HG02623 (cell line): ENCODE measurements around the gene SRGAP2B.
A peak's percentile ranks its signal among the peaks of the same experiment; 100 is the strongest.
"Not testable (repeated sequence)": the region's sequence is repeated elsewhere in the genome, so short reads cannot be mapped to it uniquely, and the experiment has no call there.

ENCODE experiments used
- ATAC-seq: cut with Tn5 transposase; IDR thresholded peaks from one replicate; pipeline ENCODE4 v1.9.1; 2021; ENCODE audit warnings: moderate library complexity; ENCODE audit not compliant: unreplicated experiment

Gene SRGAP2B

GRCh38 chr1:144960929-144961488 is 134.1 kb downstream of the SRGAP2B start:
- not testable (repeated sequence) for ATAC-seq

- ATAC-seq, result not testable (repeated sequence)
Measured at GRCh38 chr1:144948390-144948789, 146.7 kb downstream of the SRGAP2B start.

- ATAC-seq, result not testable (repeated sequence)
Measured at GRCh38 chr1:144947495-144947894, 147.6 kb downstream of the SRGAP2B start.

DNA sequence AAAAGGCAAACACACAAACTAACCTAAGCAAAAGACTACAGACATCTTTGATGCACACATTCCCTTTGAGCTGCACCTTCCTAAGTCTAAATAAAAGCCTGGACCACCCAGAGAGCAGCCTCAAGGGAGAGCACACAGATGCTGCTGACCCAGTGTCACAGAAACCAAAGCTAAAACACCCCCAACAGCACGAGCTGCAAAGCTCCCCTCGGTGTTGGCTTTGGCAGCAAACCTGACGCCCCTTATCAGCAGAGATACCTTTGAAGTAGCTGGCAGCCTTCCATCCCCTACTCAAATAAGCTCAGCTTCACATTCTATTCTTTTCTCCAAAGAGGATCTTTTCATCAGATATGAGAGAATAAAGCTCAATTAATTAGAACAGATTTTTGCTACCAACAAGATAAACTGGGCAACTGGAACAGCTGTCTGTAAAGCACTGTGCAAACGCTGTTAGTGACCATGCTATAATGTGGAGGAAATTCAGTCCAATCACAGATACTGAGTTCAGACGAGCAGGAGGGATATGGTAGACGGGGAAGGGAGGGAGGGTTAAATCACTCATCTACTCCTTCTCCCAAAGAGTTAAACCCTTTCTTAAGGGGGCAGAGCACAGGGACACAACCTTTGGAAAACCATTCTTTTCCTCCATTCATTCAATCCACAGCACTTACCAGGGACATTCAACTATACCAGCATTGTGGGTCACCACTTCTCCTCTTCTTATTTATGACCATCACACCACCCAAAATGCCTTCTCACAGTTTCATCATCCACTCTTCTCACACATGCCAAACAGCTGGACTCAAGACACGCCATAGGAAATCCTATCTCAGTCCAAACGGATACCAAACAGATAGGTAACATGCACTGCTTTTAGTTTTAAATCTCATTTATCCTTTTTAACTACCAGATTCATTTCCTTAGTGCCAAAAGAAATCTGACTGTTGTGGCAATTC is 148.3 kb downstream of the SRGAP2B start:
- ATAC-seq, result not testable (repeated sequence)

GRCh38 chr1:144941710-144942109 is 153.4 kb downstream of the SRGAP2B start:
- not testable (repeated sequence) for ATAC-seq

DNA sequence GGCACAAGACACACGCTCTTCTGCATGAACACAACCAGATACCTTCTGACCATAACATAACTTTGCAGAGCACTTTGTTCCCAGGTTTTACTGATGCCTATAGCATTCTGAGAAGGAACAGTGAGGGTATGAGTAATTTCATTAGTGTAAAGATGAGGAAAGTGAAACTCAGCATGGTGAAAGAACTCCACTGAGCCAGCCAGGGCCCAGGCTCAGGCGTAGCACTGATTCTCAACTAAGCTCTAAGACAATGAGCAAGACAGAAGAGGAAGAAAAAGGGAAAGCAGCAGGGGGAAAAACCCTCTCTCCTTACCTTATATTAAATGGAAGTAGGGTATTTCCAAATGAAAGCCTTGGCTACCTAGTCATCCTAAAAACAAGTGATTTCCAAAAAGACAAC is 155.1 kb downstream of the SRGAP2B start:
- peak; percentile 58 for ATAC-seq

GRCh38 chr1:144938627-144939026 is 156.5 kb downstream of the SRGAP2B start:
- ATAC-seq, result not testable (repeated sequence)

DNA sequence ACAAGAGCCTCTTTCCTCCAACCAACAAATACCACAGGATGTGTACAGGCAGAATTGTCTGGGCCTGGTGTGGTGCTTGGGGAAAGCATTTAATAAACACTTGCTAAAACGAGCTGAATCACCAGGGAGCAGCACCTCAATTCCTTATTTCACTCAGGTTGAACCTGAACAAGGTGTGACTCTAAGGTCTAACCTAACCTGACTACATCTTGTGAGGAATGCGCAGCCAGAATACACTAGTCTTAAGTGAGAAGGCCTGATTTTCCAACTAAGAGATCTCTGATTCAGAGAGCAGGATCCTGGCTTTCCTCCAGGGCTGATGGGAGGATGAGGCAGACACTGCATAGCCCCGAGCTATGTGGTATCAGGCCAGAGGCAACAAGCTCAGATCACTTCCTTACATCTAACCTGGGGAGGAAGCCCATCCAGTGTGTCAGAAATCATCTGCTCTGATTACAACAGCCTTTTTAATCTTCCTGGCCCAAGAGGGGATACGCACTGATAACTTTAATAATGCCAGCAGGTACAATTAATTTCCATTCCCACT is 158.9 kb downstream of the SRGAP2B start:
- not testable (repeated sequence) for ATAC-seq

GRCh38 chr1:144935310-144935709 is 159.8 kb downstream of the SRGAP2B start:
- ATAC-seq, result not testable (repeated sequence)

- not testable (repeated sequence) for ATAC-seq
Measured at GRCh38 chr1:144933014-144933413, 162.1 kb downstream of the SRGAP2B start.

- ATAC-seq, result not testable (repeated sequence)
Measured at GRCh38 chr1:144932153-144932552, 163.0 kb downstream of the SRGAP2B start.

DNA sequence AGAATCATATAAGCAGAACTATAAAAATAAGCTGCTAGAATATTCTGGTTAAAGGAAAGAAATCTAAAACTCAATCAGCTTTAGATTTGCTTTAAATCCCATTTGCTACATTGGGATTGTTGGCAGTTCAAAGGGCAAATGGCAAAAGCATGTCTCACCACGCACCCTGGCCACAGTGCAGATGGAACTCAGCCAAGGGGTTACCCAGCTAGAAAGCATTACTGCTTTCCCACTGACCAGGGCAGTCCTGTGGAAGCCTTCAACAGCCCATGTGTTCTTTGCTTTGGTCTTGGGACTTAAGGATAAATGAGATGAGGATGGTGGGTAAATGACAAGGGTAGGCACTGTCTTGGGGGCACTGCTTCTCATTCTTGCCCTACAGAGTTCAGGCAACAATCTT is 163.6 kb downstream of the SRGAP2B start:
- ATAC-seq, result not testable (repeated sequence)

DNA sequence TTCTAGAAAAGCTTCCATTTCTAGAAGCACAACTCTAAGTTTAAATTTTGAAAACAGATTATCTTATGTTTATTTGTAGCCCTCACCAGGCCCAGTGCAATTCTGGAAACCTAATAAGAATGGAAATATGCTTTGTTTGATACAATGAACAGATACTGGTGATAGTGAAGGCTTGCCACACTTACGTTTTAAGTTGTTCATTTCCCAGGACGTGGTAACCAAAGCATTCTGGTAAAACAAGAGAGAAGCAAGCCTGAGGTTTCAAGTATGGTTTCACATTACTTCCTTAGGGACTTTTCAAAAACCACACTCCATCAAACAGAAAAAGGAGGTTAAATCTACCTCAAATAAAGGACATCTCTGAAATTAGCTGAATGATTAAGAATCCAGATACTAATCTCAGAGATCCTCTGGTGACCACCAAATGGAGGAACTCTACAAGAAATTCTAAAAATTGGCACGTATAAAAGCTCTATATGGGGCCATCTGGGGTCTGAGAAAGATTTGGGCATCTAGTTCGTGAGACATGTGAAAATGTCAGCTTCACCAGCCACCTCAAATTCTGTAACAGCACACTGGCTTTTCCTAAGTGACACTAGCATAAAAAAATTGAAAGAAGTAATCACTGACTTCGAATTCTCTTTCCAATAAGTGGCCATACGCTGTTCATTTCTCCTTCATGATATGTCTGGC is 164.9 kb downstream of the SRGAP2B start:
- ATAC-seq, result not testable (repeated sequence)

DNA sequence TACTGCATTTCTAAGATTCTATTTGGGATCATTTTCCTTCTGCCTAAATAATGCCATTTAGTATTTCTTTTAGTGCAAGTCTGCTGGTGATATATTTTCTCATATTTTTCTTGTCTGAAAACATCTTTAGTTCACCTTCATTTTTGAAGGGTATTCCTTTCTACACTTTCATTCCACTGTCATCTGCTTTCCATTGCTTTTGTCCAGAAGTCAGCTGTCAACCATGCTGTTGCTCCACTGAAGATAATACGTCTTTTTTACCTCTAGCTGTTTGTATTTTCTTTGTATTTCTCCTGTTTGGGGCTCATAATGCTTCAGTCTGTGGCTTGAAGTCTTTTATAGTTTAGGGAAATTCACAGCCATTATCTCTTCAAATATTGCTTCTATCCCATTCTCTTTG is 167.8 kb downstream of the SRGAP2B start:
- not testable (repeated sequence) for ATAC-seq

DNA sequence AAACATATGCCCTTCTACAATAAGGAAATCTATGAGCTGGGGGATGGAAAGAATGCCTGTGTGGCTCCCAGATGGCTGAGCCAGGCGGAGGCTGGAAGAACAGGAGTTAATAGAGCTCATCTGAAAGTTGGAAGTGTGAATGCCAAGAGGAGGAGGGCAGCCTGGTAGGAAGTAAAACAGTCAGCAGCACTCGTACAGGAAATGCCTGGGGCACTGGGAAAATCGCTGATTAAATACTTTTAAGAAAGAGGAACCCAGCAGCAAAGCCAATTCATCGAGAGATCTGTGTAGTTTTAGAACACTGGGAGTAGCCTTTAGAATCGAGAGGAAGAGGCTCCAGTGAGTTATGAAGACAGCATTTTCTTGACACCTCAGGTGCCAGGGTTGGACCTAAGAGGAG is 171.5 kb downstream of the SRGAP2B start:
- not testable (repeated sequence) for ATAC-seq

GRCh38 chr1:144922785-144923184 is 172.3 kb downstream of the SRGAP2B start:
- ATAC-seq, result not testable (repeated sequence)

DNA sequence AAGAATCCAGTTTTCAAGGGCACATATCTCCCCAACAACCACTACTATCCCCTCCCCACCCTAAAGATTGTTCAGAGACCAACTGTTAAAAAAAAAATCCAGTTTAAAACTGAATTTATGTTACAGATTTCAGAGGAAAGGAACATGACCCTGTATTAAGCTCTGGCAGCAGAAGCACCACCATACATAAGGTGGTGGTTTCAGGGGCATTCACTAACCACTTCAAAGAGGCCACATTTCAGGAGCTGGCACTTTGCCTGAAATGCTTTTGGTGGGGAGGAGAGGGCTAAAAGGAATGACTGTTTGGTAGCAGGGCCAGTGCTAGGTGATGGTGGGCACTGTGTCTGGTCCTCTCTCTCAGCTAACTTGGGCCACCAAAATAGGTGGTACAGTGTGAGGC is 176.0 kb downstream of the SRGAP2B start:
- not testable (repeated sequence) for ATAC-seq

DNA sequence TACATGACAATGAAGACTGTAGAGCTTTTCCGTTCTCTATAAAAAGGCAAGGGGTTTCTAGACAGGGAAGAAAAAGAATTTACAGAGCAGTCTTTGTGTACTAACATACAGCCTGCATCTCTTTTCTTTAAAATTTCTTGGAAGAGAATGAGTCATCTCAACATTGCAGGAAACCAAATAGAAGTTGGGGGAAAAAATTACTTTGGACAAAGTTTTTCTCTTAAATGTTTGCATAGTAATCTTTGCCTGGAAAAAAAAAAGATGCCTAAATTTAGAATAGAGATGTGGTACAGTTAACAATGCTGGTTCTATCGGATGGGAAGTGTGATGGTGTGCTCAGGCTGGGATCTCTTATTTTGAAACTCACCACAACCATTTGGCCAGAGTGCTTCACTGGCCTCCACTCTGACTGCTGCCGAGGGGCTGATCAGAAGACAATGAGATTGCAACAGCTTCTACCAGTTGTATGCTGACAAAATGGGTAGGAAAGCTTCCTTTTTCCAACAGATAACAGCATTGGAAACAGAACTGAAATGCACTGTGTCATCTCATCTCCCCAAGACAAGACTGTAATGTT is 177.0 kb downstream of the SRGAP2B start:
- not testable (repeated sequence) for ATAC-seq

DNA sequence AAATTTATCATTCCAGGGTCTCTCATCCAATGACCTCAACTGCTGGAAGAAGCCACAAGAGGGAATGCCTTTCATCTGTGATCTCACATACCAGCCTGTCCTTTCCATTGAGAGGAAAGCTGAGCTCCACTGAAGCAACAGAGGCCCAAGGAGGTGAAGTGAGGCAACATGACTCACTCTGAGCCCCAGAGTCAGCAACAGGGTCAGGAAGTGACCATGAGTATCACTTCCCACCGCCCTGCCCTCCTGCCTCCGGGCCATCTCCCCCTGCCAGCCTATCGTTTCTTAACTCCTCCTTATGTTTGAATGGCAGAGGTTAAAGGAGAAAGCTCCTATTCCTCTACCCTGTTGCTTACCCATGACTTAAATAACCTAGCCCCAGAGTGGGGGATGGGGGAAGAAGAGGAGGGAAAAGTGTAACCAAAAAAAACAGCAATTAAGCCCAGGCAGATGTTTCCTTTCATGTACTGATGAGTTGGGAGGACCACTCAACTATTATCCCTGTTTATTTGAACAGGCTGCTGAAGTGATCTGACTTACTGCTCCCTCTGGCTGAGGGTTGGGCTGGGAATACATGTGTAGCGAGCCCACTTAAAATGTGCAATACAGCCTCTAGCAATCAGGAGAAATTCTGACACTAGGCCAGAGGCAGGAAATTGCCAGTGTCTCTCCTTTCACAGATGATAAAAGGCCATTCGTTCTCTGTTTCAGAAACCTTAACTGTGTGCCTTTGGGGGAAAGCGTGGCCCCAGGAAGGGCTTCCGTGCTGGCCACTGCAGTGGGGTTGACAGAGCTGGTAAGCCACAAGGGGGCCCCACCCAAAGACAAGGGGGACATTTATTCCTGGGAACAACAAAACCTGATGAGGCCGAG is 177.7 kb downstream of the SRGAP2B start:
- ATAC-seq, result not testable (repeated sequence)
